ENCODE measurements around the gene FGF22. TPM values are rescaled to one million over a fixed set of nuclear protein-coding genes. Genes with fewer than 3 reads are reported as not detected.

The FGF22 gene
- total and polyA plus RNA-seq, 2 of the 13 experiments (the other 11 are each of a cell fraction or from before 2014, with no cell fraction given): 0.24 TPM; not detected in 1

GRCh38 chr19:660793-661426 lies 21.2 kb downstream of the FGF22 start (continued):
- TF ChIP-seq, protein P1, sequence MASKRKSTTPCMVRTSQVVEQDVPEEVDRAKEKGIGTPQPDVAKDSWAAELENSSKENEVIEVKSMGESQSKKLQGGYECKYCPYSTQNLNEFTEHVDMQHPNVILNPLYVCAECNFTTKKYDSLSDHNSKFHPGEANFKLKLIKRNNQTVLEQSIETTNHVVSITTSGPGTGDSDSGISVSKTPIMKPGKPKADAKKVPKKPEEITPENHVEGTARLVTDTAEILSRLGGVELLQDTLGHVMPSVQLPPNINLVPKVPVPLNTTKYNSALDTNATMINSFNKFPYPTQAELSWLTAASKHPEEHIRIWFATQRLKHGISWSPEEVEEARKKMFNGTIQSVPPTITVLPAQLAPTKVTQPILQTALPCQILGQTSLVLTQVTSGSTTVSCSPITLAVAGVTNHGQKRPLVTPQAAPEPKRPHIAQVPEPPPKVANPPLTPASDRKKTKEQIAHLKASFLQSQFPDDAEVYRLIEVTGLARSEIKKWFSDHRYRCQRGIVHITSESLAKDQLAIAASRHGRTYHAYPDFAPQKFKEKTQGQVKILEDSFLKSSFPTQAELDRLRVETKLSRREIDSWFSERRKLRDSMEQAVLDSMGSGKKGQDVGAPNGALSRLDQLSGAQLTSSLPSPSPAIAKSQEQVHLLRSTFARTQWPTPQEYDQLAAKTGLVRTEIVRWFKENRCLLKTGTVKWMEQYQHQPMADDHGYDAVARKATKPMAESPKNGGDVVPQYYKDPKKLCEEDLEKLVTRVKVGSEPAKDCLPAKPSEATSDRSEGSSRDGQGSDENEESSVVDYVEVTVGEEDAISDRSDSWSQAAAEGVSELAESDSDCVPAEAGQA (IDR thresholded peaks at IDR 0.05; ENCODE audit: low read depth): peak; percentile 76
- TF ChIP-seq, protein P1 (CRISPR knock-in tag; IDR thresholded peaks at IDR 0.05; ENCODE audit: borderline replicate concordance): no peak
- TF ChIP-seq ZNF446 (CRISPR knock-in tag; IDR thresholded peaks at IDR 0.05) (no peak), ZNF20 (CRISPR knock-in tag; IDR thresholded peaks at IDR 0.05) (no peak; the same call in 1 of the 2 replicates), RBM22 (optimal IDR thresholded peaks at IDR 0.05; ENCODE audit: low read length) (peak; percentile 86), ZNF747 (CRISPR knock-in tag; IDR thresholded peaks at IDR 0.05; ENCODE audit: borderline replicate concordance) (0 out of 2 replicates have a peak, but pooled peaks have one; percentile 23), TBP (CRISPR knock-in tag; IDR thresholded peaks at IDR 0.05) (0 out of 2 replicates have a peak, but pooled peaks have one; percentile 43), TBX2 (CRISPR knock-in tag; IDR thresholded peaks at IDR 0.05; ENCODE audit: borderline replicate concordance) (peak; percentile 87), ZNF660 (CRISPR knock-in tag; IDR thresholded peaks at IDR 0.05; ENCODE audit: borderline replicate concordance, low read depth) (no peak), SNAPC4 (CRISPR knock-in tag; IDR thresholded peaks at IDR 0.05) (0 out of 2 replicates have a peak, but pooled peaks have one; percentile 28), IKZF4 (CRISPR knock-in tag; IDR thresholded peaks at IDR 0.05; ENCODE audit: borderline replicate concordance, low read depth, not compliant biosample characterization) (no peak), SOX5 (CRISPR knock-in tag; IDR thresholded peaks at IDR 0.05; ENCODE audit: borderline replicate concordance) (peak; percentile 78), XBP1 (CRISPR knock-in tag; IDR thresholded peaks at IDR 0.05) (no peak)
- TF ChIP-seq, protein P2, sequence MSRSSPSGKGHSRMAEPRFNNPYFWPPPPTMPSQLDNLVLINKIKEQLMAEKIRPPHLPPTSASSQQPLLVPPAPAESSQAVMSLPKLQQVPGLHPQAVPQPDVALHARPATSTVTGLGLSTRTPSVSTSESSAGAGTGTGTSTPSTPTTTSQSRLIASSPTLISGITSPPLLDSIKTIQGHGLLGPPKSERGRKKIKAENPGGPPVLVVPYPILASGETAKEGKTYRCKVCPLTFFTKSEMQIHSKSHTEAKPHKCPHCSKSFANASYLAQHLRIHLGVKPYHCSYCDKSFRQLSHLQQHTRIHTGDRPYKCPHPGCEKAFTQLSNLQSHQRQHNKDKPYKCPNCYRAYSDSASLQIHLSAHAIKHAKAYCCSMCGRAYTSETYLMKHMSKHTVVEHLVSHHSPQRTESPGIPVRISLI (CRISPR knock-in tag; IDR thresholded peaks at IDR 0.05; ENCODE audit: borderline replicate concordance): no peak; the same call in 1 of the 2 replicates
- TF ChIP-seq, protein P3, sequence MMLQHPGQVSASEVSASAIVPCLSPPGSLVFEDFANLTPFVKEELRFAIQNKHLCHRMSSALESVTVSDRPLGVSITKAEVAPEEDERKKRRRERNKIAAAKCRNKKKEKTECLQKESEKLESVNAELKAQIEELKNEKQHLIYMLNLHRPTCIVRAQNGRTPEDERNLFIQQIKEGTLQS (CRISPR knock-in tag; IDR thresholded peaks at IDR 0.05): no peak
